Adipocyte (in vitro differentiated cells): Measurements from ENCODE around the gene DLK2.
A peak's percentile ranks its signal among the peaks of the same experiment; 100 is the strongest.
"Not testable (repeated sequence)": the region's sequence is repeated elsewhere in the genome, so short reads cannot be mapped to it uniquely, and the experiment has no call there.

Experiments used
- DNase-seq: peaks from one replicate; pipeline ENCODE4 v3.0.0-alpha.2; 2015; ENCODE audit warnings: low read depth
- H3K27me3 ChIP-seq: replicated peaks from 2 replicates; pipeline ENCODE4 v1.7.0; 2013; ENCODE audit warnings: mild to moderate bottlenecking, low read length, moderate library complexity; ENCODE audit not compliant: control insufficient read depth, insufficient read depth
- H3K36me3 ChIP-seq: 2 replicates; pipeline ENCODE4 v1.7.0; 2013; ENCODE audit warnings: low read length, mild to moderate bottlenecking, moderate library complexity; ENCODE audit not compliant: control insufficient read depth, insufficient read depth, severe bottlenecking
- H3K4me1 ChIP-seq: 2 replicates; pipeline ENCODE4 v1.7.0; 2013; ENCODE audit warnings: mild to moderate bottlenecking, low read length, moderate library complexity; ENCODE audit not compliant: control insufficient read depth, insufficient read depth
- H3K4me3 ChIP-seq: 2 replicates; pipeline ENCODE4 v1.7.0; 2013; ENCODE audit warnings: mild to moderate bottlenecking, low read length, moderate library complexity
- H3K9ac ChIP-seq: 2 replicates; pipeline ENCODE4 v1.7.0; 2013; ENCODE audit warnings: mild to moderate bottlenecking, low read length, moderate library complexity
- H3K9me3 ChIP-seq: 2 replicates; pipeline ENCODE4 v1.7.0; 2013; ENCODE audit warnings: mild to moderate bottlenecking, low read length, moderate library complexity; ENCODE audit not compliant: control insufficient read depth

DLK2 gene

DNA sequence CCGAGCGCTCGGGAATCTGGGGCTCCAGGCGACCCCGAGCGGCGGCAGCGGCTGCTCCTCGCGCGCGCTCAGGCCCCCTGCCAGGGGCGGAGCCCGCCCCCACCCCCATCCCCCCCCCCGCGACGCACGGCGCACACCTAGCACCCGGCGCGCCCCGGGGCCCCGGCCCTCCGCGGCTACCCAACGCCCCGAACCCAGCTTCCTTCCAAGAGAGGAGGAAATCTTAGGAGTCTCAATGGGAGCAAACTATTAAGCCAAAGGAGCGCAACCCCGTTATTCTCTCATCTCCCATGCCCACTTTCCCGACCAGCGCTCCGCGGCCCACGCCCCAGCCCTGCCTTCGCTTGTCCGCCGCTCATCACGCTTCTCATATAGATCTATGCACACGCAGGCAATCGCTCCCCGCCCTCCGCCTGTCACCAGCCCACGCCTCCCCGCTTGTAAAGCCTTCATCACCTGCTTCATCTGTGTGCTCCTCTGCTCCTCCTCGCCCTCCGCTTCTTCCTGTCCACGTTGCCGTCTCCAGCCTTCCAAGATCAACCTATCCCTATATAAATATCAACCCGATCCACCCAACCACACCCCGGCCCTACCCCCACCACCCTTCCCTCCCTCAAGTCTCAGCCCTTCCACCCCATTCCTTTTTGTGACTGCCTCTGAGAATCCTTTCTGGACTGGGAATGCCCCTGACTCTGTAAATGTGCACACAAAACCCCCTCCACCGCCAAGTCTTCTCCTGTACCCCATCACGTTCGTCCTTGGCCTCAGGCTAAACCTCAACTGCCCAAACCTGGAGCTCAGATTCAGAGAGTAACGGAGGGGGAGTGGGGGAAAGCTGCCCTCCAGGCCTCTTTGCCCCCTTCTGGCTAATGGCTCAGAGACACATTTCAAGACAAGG, at the start of gene DLK2:
Gene DLK2 (minus strand): TSS at position 18 of the 898 bp plus-strand sequence. CDS start 723 bp downstream, outside the sequence.
- peaks cover 14% of the 10 kb centered on the region for H3K27me3 ChIP-seq
- H3K4me3 ChIP-seq: peak within 1 kb of the TSS; percentile 68
- DNase-seq: peak; percentile 53
- H3K9ac ChIP-seq: no peak within 1 kb of the TSS
- peaks cover 14% of the 10 kb centered on the region for H3K36me3 ChIP-seq
- H3K9me3 ChIP-seq: peaks cover 5% of the 10 kb centered on the region
- peaks cover 3% of the 10 kb centered on the region for H3K4me1 ChIP-seq

DNA sequence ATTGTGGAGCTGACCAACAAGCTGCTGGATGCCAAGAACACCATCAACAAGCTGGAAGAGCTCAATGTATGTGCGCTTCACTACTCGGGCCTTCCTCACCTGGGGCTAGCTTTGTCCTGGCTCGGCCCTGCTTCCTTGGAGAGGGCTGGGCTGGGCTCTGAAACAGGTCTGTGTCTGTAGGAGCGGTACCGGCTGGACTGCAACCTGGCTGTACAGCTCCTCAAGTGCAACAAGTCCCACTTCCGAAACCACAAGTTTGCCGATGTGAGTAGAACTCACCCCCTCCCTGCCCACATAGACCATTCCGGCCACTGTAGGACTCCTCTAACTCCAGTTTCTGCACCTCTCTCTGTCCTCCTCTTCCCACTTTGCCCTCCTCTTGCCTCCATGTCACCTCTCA, 48.1 kb upstream of the DLK2 start:
- Histone ChIP-seq H3K9me3 (no peaks in the 10 kb centered on the region), H3K36me3 (peaks cover 72% of the 10 kb centered on the region), H3K9ac (no peak overlapping the region), H3K4me3 (no peak overlapping the region), H3K27me3 (no peaks in the 10 kb centered on the region), H3K4me1 (peaks cover 3% of the 10 kb centered on the region)
- no peak for DNase-seq

DNA sequence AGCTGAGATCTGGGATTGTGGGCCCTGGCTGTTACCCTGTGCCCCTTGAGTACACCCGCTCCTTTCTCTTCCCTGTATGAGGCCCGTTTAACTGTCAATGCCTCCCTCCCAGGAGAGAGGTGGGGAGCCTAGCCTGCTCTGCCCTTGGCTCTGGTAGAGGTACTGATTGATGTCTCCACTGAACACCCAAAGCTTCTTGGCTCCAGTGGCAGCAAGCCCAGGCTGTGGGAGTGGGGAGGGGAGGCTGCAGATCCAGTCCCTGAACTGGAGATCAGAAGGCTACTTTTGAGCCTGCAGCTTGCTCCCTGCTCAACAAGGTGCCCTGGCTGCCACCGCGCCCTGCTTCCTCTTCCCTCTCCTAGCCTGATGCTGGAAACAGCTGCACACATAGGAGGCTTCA, 47.3 kb upstream of the DLK2 start:
- Histone ChIP-seq H3K27me3 (no peaks in the 10 kb centered on the region), H3K9me3 (no peaks in the 10 kb centered on the region), H3K36me3 (peaks cover 79% of the 10 kb centered on the region), H3K9ac (no peak overlapping the region), H3K4me1 (peaks cover 3% of the 10 kb centered on the region), H3K4me3 (no peak overlapping the region)
- no peak for DNase-seq

DNA sequence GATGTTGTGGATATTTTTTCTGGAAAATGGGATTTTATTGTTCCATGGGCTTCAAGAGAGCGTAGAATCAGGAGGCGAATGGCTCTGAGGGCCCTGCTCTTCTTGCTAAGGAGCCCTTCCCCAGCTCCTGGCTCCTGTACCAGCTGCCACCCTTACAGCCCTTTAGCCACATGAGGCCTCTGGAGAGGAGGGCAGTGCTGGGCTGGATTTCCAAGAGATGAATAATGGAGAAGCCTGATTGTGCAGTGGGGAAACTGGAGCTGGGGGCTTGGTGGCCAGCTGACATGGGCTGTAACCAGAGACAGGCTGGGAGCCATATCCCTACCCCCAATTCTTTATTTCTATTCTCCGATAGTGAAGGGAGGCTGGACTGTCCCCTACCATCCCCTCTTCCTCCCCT, 45.6 kb upstream of the DLK2 start:
- H3K36me3 ChIP-seq: peaks cover 80% of the 10 kb centered on the region
- no peak for DNase-seq

DNA sequence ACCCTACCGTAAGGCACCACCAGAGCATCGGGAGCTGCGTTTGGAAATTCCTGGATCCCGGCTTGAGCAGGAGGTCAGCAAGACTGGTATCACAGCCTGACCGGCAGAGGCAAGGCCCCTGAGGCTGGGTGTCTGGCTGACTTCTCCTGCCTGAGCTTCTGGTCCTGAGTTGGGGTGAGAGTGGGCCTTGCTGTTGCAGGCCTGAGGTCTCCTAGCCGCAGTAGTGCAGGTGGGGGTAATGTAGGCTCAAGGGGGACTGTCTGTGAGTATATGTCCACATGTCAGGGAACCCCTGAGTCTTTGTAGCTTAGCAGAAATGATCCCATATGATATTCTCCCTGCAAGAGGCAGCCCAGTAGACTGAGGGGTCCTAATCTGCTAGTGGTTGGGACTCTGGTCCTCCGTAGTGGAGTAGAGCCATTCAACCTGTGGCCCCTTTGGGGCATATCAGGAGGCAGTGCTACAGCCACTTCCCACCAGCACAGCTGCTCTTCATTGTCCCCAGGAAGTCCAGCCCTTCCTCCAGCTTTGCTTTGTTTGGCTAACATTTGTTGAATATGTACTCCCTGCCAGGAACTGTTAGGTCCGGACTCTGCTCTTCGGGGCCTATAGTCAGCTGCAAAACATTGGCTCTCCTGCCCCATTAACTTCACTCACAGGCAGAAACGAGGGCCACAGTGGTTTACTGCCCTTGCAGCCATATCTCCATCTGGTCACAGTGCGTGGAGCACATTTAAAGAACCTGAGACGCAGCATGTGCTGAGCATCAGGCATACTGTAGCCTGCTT, 43.9 kb upstream of the DLK2 start:
- Histone ChIP-seq H3K9ac (no peak overlapping the region), H3K36me3 (peaks cover 63% of the 10 kb centered on the region), H3K27me3 (no peaks in the 10 kb centered on the region), H3K4me3 (no peak overlapping the region), H3K4me1 (peaks cover 22% of the 10 kb centered on the region), H3K9me3 (no peaks in the 10 kb centered on the region)
- DNase-seq: no peak

More for the DNA sequence above, 45.6 kb upstream of the DLK2 start:
- no peak overlapping the region for H3K4me3 ChIP-seq
- H3K9ac ChIP-seq: no peak overlapping the region
- peaks cover 10% of the 10 kb centered on the region for H3K4me1 ChIP-seq
- no peaks in the 10 kb centered on the region for H3K27me3 ChIP-seq
- no peaks in the 10 kb centered on the region for H3K9me3 ChIP-seq

GRCh38 chr6:43498291-43498690, 42.9 kb upstream of the DLK2 start:
- not testable (repeated sequence) for H3K9me3 ChIP-seq, H3K4me3 ChIP-seq, H3K27me3 ChIP-seq, DNase-seq, H3K9ac ChIP-seq
- H3K4me1 ChIP-seq: peaks cover 22% of the 10 kb centered on the region
- peaks cover 58% of the 10 kb centered on the region for H3K36me3 ChIP-seq

DNA sequence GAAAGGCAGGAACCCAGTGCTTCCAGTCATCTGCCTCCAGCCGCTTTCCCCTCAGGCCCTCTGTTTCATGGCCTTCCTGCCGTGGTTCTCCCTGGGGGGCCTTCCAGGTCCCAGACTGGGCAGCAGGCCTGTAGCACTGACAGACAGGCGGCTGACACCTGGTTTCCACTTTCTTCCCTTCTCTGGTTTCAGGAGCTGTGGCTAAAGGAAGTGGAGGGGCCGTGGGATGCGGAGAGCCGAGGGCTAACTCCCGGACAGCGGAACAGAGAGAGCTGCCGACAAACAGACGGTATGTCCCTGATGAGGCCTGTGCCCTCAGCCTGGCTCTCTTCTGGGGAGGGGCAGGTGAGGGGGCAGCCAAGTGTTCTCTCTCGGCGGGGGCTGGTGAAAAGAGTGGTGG, 42.3 kb upstream of the DLK2 start:
- H3K36me3 ChIP-seq: peaks cover 52% of the 10 kb centered on the region
- peaks cover 27% of the 10 kb centered on the region for H3K4me1 ChIP-seq
- DNase-seq: no peak
- no peaks in the 10 kb centered on the region for H3K9me3 ChIP-seq
- H3K9ac ChIP-seq: peak overlapping the region; percentile 8
- H3K4me3 ChIP-seq: no peak overlapping the region
- H3K27me3 ChIP-seq: no peaks in the 10 kb centered on the region

DNA sequence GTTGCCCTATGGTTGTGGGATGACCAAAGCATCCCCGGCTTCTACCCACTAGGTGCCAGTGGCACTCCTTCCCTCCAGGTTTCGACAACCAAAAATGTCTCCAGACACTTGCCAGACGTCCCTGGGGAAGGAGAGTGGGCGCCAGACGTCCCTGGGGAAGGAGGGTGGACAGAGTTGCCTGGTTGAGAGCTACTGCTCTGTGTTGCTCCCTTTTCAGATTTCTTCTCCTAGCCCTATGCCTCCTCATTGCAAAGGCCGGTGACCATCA, 41.7 kb upstream of the DLK2 start:
- peaks cover 33% of the 10 kb centered on the region for H3K4me1 ChIP-seq
- H3K9ac ChIP-seq: peak overlapping the region; percentile 8

GRCh38 chr6:43496370-43497128, 41.2 kb upstream of the DLK2 start:
- H3K9ac ChIP-seq: no peak overlapping the region
- H3K27me3 ChIP-seq: no peaks in the 10 kb centered on the region
- peak; percentile 81 for DNase-seq
- no peak overlapping the region for H3K4me3 ChIP-seq
- H3K36me3 ChIP-seq: peaks cover 40% of the 10 kb centered on the region
- no peaks in the 10 kb centered on the region for H3K9me3 ChIP-seq
- H3K4me1 ChIP-seq: peaks cover 38% of the 10 kb centered on the region

More for the DNA sequence above, 41.7 kb upstream of the DLK2 start:
- no peak for DNase-seq
- H3K4me3 ChIP-seq: no peak overlapping the region
- no peaks in the 10 kb centered on the region for H3K9me3 ChIP-seq
- no peaks in the 10 kb centered on the region for H3K27me3 ChIP-seq
- H3K36me3 ChIP-seq: peaks cover 45% of the 10 kb centered on the region

DNA sequence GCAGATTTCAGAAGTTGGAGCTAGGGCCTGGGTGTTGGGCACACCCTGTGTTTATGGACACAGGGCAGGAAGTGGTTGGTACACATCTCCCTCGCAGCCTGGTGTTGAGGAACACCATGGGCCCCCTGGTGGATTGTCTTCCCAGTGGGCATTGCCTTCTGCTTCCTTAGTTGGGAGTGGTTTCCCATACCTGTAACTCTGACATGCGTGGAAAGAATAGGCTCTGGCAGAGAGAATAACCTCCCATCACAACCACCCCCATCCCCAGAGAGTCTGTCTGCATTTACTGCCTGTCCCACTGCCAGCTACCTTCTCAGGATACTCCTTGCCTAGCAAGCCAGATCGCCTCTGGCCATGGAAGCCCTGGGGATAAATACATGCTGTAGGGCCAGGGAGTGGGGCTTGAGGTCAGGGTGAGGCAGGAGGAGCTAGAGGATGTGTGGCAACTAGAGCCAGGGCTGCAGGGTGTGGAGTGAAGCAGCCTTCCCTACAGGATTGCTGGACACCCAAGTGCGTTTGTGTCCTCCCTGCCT, 40.1 kb upstream of the DLK2 start:
- Histone ChIP-seq H3K9me3 (no peaks in the 10 kb centered on the region), H3K27me3 (no peaks in the 10 kb centered on the region), H3K36me3 (peaks cover 30% of the 10 kb centered on the region), H3K9ac (no peak overlapping the region), H3K4me1 (peaks cover 38% of the 10 kb centered on the region), H3K4me3 (no peak overlapping the region)
- DNase-seq: no peak

DNA sequence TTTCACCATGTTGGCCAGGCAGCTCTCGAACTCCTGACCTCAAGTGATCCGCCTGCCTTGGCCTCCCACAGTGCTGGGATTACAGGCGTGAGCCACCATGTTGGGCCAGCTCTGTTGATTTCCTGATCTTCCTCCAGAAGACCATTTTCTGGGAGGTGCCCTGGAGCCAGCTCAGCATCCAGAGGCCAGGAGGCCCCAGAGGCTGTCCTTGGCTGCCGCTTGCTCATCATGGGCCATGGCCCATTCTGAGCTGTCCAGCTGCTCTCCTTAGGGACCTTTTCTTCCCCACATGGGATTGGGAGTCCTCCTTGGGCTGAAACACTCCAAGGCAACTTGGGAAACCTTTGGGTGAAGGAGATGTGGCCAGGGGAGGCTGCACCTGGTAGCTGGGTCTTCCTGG, 39.4 kb upstream of the DLK2 start:
- Histone ChIP-seq H3K4me3 (no peak overlapping the region), H3K36me3 (peaks cover 22% of the 10 kb centered on the region), H3K9ac (no peak overlapping the region), H3K4me1 (peaks cover 38% of the 10 kb centered on the region), H3K27me3 (no peaks in the 10 kb centered on the region), H3K9me3 (no peaks in the 10 kb centered on the region)
- no peak for DNase-seq
